Hippocampal formation (tissue), 2 donors: ENCODE measurements around the gene TNP1.

Source experiments
- DNase-seq, 2 donors: peaks; one replicate each; lab custom pipeline; 2025; lab: John Stamatoyannopoulos, UW

Gene TNP1, protein sequence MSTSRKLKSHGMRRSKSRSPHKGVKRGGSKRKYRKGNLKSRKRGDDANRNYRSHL

DNA sequence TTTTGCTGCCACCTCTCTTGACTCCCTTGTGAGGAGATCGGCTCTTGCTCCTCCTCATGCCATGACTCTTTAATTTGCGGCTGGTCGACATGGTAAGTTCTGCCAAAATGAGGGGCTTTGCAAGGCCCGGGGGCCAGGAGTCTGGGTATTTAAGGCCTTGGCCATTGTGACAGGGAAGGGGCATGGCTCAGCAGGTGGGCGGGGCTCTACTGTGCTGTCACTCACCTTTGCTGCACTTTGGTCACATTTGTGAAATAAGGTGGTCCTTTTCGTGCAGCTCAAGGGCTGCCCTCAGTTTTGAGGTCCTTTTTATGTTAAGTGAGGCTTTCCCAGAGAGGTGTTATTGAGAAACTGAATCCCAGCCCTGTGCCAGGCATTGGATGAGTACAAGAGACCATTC, at the start of gene TNP1:
Gene TNP1, minus strand, starts transcription at position 121 of the 400 bp plus-strand sequence. Its CDS starts 30 bp downstream, at position 91.
- no peak for DNase-seq

GRCh38 chr2:216908300-216908699, 48.4 kb upstream of the TNP1 start:
- no peak for DNase-seq

DNA sequence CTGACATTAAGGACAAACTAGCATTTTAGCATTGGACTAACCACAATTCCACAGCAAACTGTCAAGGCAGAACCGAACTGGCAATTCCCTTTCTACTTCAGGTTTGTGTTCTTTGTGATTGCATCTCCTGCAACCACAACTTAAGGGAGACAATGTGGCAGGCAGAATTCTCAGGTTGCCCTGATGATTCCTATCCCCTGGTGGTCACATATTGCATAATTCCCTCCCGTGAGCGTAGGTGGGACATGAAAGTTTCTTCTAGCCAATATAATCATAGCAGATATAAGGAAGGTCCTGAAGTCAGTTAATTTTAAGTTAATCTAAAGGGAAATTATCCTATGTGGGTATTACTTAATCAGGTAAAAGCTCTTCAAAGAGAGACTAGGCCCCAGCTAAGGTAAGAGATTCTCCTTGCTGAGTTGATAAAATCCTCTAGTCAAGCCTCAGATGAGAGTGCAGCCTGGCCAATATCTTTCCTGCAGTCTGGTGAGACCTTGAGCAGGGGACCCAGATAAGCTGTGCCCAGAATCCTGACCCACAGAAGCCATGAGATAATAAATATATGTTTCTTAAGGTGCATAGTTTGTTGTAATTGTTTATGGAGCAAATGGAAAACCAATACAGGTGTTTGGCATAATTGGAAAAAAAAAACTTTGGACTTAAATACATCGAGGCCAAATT, 45.9 kb upstream of the TNP1 start:
- no peak for DNase-seq

DNA sequence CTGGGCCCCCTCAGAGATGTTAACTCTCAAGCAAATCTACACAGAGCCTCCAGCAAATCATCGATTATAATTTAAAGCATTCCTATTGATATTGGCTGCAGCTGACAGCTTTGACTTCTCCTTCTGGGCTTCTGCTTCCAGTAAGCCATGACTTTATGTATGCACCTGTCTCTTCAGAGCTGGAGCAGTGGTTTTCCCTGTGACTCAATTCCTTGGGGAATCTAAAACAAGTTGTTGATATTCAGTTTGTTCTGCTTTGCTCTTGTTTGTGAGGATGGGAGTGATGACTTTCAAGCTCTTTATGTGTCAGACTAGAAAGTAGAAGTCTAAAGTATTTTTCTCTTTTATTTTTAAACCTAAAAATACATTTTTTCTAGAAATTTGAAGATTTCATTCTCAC, 45.1 kb upstream of the TNP1 start:
- no peak for DNase-seq

GRCh38 chr2:216904554-216904953, 44.7 kb upstream of the TNP1 start:
- no peak for DNase-seq

DNA sequence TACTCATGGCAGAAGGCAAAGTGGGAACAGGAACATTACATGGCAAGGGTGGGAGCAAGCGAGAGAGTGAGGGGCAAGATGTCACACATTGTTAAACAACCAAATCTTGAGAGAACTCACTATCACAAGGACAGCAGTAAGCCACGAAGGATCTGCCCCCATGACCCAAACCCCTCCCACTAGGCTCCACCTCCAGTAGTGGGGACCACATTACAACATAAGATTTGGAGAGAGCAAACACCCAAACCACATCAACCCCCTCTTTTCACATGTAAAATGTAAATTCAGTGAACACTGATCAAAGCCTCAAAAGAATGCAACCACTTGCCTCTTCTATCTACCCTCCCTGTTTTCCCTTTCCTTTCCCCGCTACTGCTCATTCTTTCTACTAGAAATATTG, 43.6 kb upstream of the TNP1 start:
- DNase-seq = no peak

DNA sequence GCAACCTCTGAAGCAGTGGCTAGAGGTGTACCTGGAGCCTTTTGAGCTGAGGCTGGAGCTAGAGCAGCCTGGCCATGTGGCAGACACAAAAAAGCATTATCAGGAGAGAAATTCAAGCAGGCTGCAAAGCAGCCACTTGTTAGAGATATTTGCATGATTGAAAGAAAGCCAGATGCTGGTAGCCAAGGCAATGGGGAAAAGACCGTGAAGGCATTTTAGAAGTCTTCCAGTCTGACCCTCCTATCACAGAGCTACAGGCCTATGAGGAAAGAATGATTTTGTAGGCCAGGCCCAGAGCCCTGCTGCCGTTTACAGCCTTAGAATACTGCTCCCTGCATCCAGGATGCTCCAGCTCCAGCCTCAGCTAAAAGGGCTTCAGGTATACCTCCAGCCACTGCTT, 41.4 kb upstream of the TNP1 start:
- no peak for DNase-seq

- DNase-seq = no peak
Observed at GRCh38 chr2:216900406-216900805, 40.5 kb upstream of the TNP1 start.

DNA sequence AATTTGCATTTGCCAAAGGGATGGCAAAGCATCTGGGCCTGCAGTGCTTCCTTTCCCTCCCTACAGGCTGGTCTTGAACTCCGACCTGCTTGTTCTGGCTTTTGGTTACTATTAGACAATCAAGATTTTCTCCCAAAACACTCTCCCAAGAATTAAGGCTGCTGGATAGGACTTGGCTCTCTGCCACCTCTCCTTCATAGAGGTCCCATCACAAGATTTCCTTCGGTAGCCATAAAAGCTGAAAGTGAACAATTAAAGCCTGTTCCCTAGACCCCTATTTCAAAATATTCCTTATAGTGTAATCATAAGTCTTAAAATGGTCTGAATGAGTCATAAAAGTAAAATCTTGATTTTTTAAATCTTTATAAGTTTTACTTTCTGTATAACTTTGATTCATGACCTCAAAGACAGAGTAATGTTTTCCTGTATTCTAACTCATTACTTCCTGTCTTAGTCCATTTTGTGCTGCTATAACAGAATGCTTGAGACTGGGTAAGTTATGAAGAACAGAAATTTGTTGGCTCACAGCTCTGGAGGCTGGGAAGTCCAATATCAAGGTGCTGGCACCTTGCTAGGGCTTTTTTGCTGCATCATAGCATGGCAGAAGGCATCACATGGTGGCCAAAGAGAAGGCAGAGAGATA, 37.8 kb upstream of the TNP1 start:
- no peak for DNase-seq

DNA sequence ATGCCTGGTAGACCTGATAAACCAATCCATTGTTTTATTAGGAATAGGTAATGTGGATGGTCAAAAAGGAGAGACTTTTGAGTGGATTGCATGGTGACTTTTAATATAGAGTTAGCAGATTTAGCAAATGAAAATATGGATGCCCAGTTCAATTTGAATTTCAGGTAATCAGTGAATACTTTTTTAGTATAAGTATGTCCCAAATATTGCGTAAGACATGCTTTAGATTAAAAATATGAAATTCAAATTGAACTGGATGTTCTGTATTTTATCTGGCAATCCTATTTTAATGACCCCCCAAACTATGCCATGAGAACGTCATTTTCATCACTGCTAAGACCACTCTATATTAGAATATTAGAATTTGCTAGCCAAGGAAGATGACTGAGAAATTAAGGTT, 30.3 kb upstream of the TNP1 start:
- DNase-seq = no peak

GRCh38 chr2:216888887-216889622, 29.2 kb upstream of the TNP1 start:
- no peak for DNase-seq

- no peak for DNase-seq
Observed at GRCh38 chr2:216888081-216888480, 28.2 kb upstream of the TNP1 start.

GRCh38 chr2:216887138-216887537, 27.3 kb upstream of the TNP1 start:
- DNase-seq = no peak

DNA sequence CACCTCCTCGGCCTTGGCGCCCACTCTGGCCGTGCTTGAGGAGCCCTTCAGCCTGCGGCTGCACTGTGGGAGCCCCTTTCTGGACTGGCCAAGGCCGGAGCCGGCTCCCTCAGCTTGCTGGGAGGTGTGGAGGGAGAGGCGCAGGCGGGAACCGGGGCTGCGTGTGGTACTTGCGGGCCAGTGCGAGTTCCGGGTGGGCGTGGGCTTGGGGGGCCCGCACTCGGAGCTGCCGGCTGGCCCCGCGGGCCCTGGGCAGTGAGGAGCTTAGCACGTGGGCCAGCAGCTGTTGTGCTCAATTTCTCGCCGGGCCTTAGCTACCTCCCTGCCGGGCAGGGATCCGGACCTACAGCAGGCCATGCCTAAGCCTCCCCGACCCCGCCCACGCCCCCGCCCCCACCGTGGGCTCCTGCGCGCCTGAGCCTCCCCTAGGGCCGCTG, 25.3 kb upstream of the TNP1 start:
- no peak for DNase-seq

DNA sequence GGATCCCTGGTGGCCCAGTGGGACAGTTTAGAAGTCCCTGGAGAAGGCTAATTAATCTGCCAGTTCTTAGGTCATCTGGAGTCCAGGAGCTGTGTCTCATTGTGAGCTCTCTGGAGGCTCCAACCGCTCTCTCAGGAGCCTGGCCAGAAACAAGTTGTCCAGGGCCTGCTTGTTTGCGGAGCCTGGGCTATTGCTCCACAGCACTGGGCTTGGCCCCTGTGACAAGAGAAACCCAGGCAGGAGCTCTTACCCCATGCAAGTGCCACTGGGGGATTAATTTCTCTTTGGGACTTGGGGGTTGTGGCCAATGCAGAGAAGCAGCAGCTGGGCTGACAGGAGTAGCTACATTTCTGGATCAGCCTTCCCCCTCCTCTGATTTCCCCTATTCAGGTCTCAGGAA, 24.5 kb upstream of the TNP1 start:
- DNase-seq = no peak

DNA sequence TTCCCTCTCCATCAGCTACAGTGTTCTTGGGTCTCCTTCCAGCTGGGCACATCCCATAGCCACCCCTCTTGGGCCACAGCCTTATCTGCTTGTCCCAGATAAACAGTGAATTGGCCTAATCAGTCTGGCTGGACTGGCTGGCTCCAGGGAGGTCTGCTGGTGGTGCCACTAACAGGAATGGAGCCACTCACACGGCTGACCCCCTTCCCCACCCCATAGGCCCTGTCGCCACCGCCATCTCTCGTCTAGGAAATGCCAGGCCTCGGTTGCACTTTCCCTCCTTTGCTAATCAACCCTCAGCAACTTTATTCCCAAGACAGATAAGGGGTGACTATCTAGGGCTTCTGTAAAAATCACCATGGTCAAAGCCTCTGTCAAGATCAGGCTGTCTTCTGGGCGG, 23.0 kb upstream of the TNP1 start:
- no peak for DNase-seq

DNA sequence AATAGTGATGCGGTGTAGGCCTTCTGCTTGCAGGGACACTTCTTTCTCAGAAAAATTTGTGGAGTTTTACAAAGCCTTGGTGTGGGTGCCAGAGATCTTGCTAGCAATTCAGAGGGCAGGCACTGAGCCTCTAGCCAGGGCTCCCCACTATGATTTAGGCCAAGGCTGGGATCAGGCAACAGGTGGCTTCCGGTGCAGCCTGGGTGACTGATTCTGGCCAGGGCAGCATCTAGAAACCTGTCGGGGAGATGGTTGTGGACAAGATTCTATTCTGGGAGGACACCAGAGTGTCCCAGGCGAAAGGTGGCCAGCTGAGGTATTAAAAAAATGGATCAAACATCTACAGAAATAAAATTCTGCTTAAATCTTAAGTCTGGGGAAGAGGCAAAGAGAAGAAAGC, 21.5 kb upstream of the TNP1 start:
- no peak for DNase-seq

- no peak for DNase-seq
Observed at GRCh38 chr2:216880509-216881184, 20.8 kb upstream of the TNP1 start.

- no peak for DNase-seq
Observed at GRCh38 chr2:216879727-216880508, 20.1 kb upstream of the TNP1 start.

- no peak for DNase-seq
Observed at GRCh38 chr2:216878072-216878471, 18.2 kb upstream of the TNP1 start.

DNA sequence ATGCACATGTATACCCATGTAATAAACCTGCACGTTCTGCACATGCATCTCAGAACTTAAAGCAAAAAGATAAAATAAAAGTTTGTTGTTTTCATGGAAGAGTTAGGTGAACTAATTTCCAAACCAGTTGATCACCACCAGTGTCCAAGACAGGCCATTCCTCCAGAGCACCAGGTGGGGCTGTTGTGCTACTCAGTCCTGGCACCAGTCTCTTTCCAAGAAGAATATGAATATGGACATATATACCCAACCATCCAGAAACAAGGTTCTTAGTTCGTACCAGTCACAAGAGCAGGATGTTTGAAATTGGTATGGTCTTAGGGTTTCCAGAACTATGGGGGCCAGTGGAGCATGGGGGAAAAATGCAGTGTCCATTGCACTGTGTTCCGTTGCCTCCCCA, 17.2 kb upstream of the TNP1 start:
- DNase-seq = no peak

- no peak for DNase-seq
Observed at GRCh38 chr2:216875862-216876261, 16.0 kb upstream of the TNP1 start.
